Gastroesophageal sphincter (tissue), 3 donors: ENCODE results near the gene CSF3R.

Experiments
- CTCF ChIP-seq, 4 experiments: fragments of 200-600 bp in 2 of 4; fragments of 450-650 bp in 2 of 4; sonication (generic) in 1 of 4; IDR thresholded peaks; one replicate each; pipeline ENCODE4 v1.5.1; 2017 to 2019; ENCODE audit warnings: antibody characterized with exemption in 4 of 4, mild to moderate bottlenecking in 2 of 4, moderate library complexity in 2 of 4
- POLR2A ChIP-seq, 2 donors: fragments of 450-650 bp; IDR thresholded peaks; one replicate each; pipeline ENCODE4 v1.6.1; 2017; ENCODE audit warnings: antibody characterized with exemption in 2 of 2, mild to moderate bottlenecking in 2 of 2, moderate library complexity in 1 of 2
- POLR2AphosphoS5 ChIP-seq: sonication (generic); formaldehyde crosslinking; IDR thresholded peaks from one replicate; pipeline ENCODE4 v1.6.1; 2017; ENCODE audit warnings: antibody characterized with exemption

- no peak for TF ChIP-seq POLR2AphosphoS5
- TF ChIP-seq CTCF (IDR thresholded peaks at IDR 0.05) = no peak
- TF ChIP-seq POLR2A (IDR thresholded peaks at IDR 0.05) = no peak
These were observed 50.1 kb downstream of the CSF3R start for GRCh38 chr1:36432616-36433015.
